SKM-1 treated with dmso at 0.1 percent for 144 hours (cell line): Measurements from ENCODE around the gene VSTM5.

Experiments
- DNase-seq: peaks from one replicate; lab custom pipeline; 2025; ENCODE audit not compliant: unreplicated experiment; lab: John Stamatoyannopoulos, UW

Gene VSTM5

GRCh38 chr11:93843906-93844305 lies 6.5 kb downstream of the VSTM5 start:
- no peak for DNase-seq

GRCh38 chr11:93842461-93842860 lies 8.0 kb downstream of the VSTM5 start:
- no peak for DNase-seq

GRCh38 chr11:93842034-93842433 lies 8.4 kb downstream of the VSTM5 start:
- no peak for DNase-seq

DNA sequence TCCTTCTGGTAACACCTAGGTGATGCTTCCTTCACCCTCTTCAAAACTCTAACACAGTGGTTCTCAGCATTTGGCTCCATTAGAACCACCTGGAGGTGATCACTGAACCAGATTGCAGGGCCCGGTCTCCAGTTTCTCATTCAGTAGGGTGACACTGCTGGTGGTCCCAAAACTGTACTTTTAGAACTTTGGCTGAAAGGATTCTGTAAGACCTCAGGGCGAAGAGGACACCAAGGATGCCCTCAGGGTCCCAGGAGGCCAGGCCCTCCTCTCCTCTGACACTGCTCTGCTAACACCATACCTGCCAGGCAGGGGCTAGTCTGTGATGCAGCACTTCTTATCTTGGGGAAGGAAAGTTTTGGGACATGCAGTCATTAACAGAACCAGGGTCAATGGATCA lies 9.0 kb downstream of the VSTM5 start:
- DNase-seq: no peak

DNA sequence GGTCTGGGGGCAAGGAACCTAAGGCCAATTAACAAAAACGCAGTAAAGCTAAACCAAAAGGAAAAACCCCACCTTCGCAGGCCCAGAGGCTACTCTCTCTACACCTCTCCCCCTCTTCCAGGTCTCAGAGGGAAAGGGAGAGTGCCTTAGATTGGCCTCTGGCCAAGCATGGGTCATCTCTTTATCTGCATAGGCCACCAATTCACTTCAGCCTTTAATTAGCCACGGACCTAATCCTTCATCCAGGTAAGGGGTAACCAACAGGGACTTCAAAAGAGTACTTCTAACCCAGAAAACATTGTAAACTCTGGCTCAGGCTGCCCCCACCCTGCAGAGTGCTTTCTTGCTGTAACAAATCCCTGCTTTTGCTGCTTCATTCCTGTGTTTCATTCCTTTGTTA lies 9.4 kb downstream of the VSTM5 start:
- DNase-seq: no peak

DNA sequence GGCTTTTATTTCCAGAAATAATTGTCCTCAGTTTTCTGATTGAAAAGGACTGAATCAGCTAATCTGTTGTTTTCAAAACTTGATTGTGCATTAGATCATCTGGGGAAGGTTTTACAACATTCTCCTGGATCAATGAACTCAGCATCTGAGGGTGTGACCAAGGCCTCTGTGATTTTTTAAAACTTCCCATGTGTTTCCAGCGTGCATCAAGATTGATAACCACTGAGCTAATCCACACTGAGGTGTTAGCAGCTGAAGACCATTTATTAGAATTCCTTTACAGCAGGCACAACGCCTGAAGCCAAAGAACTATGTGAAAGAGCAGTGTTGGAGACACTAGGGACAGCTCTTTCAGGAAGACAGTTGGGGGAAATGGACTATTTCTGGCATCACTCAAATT lies 10.2 kb downstream of the VSTM5 start:
- no peak for DNase-seq

- no peak for DNase-seq
Measured at GRCh38 chr11:93838967-93839366, 11.5 kb downstream of the VSTM5 start.

DNA sequence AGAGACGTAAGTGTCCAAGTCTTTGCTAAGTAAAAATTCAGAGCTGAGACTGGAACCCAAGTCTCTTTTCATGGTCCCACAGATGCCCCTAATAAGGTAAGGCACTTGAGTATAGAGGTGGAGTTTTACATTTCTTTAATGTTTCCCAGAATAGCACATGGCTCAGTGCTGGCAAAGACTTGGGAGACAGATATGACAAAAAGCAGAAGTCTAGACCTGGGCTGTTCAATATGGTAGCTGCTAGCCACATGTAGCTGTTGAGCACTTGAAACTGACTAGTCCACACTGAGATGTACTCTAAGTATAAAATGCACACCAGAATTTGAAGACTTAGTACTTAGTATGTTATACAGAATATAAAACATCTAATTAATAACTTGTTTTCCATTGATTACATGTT lies 17.6 kb downstream of the VSTM5 start:
- no peak for DNase-seq

DNA sequence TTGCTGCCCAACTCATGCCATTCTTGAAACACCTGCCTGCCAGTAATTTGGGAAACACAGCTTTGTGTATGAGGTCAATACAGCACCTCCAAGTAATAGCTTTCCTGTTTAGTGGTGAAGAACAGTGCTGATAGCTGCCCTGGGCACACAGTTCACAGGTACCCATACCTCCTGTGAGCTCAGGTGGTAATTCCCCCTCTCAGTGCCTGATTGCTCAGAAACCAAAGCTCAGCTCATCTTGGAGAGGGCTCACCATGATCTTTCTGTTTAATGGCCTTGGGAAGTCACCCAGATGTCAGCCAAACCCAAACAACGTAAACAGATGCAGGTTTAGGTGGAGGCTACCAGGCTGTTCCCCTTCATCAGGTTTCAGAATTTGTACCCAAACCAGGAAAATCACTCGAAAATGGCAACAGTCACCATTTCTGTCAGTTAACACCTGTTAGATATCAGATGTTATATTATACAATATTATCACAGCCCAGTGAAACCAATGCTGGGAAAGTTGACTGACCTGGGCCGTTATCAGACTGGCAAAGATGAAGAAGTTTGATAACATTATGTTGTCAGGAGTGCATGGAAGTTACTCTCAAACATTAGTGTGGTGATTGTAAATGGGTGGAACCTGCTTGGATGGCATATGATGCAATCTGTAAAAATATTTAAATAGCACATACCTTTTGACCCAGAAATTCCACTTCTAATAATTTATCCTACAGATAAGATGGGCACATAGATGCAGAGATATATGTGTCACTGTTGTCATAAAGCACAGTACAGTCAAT lies 18.9 kb downstream of the VSTM5 start:
- no peak for DNase-seq

GRCh38 chr11:93829598-93829997 lies 20.8 kb downstream of the VSTM5 start:
- no peak for DNase-seq

- DNase-seq: no peak
Measured at GRCh38 chr11:93827363-93827762, 23.1 kb downstream of the VSTM5 start.

- DNase-seq: no peak
Measured at GRCh38 chr11:93823210-93823609, 27.2 kb downstream of the VSTM5 start.

DNA sequence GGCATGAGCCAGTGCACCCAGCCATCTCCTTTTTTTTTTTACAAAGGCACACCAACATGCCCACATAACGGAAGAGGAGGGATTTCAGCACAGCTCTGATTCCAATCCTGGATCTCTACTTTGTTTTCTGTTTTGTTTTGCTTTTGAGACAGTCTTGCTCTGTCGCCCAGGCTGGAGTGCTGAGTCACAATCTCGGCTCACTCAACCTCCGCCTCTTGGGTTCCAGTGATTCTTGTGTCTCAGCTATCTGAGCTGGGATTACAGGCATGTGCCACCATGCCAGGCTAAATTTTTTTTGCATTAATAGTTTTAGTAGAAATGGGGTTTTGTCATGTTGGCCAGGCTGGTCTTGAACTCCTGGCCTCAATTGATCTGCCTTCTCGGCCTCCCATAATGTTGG lies 28.1 kb downstream of the VSTM5 start:
- no peak for DNase-seq

DNA sequence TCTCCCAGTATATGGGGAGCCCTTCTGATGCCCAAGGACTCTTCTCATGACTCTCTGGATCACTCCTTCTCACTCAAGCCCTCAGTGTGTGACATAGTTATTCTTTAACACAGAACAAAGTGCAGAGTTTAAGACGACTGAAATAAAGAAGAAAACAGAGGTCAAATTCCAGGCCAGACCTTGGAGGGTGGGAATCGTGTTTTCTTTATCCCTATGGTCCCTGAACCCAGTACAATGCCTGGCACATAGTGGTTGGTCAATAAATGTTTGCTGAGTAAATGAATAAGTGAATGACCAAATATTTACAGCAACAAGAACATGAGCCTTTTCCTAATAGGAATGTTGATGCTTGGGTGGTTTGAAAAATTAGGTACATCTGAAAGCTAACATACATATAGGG lies 28.8 kb downstream of the VSTM5 start:
- no peak for DNase-seq

DNA sequence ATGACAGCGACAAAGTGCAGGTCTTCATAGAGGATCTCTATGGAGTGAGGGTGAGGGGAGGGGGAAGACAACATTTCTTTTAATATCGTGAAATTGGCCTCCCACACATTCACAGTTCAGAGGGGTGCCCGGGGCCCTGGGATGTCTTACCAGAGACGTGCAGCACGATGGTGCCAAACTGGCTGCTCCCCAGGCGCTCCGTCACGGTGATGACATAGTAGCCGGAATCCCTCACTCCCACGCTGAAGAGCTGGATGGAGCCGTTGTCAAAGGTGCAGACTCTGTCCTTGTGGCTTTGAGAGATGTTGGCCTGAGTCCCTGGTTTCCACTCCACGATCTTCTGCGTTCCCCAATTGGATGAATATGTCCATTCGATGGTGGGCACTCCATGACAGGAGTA lies 29.6 kb downstream of the VSTM5 start:
- no peak for DNase-seq

DNA sequence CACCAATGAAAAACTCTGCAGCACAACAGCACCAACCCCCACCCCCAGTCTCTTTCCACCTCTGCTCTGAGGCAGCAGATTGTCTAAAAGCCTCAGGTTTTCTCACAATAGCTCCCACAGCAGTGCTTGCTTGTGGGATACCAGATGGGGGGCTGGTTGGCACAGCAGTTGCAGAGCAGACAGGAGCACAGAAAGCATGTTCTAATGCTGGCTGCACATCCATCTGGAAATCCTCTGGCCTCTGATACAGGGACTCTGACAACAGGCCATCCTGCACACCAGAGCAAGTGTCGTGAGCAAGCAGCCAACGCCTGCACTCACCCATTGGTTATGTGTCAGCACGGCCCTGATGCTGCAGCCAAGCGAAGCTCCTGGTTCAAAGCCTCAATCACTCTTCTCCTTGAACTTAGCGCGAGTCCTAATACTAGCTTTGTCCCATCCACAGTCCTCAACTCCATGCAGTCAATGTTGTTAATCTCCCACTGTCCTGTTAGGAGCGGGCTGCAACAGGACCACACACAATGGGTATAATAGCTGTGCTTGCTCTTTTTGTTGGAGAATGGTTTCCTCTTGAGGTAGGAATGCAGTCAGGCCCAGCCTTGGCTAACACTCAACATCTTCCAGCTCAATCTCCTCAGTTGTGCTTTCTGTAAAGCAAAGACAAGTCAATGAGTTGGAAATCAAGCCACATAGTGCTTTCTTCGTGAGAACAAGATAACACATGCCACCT lies 30.3 kb downstream of the VSTM5 start:
- no peak for DNase-seq

DNA sequence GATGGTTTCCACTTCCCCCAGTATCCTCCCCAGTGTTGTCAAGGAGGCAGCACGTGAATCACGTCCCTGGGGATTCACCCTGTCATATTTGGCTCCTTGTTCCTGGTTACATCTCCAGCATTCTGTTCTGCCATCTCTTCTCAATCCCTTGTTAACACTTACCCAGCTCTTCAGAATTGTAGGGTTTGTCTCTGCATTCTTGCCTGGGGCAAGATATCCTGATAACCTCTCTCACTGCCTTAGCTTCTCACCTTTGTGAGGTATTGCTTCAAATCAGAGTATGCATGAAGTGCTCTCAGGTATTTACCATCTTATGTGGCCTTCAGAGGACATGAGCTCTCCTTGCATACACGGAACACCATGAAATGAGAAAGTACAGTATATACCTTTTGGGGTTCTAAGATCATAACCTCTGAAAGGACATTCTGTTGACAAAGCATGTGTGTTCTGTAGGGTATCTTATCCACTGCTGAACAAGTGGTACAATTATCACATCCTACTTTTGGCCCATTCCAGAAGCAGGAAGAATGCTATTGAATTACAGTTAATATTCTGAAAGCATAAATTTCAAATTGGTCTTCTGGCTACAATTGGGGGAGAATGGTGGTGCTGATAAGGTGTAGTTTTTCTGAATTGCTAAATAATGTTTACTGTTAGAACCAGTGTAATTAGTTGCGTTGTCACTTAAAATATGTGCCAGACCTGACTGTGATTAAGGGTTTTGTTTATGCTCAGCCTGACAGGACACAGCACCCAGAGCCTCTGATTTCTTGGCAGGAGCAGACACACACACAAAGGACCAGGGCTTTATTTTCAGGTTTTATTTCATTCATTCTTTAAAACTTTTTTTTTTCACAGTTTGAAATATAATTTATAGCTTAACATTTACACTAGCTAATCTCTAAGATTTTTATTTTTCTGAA lies 32.7 kb downstream of the VSTM5 start:
- no peak for DNase-seq

GRCh38 chr11:93814966-93815633 lies 35.3 kb downstream of the VSTM5 start:
- DNase-seq: no peak

- DNase-seq: no peak
Measured at GRCh38 chr11:93813974-93814373, 36.4 kb downstream of the VSTM5 start.

DNA sequence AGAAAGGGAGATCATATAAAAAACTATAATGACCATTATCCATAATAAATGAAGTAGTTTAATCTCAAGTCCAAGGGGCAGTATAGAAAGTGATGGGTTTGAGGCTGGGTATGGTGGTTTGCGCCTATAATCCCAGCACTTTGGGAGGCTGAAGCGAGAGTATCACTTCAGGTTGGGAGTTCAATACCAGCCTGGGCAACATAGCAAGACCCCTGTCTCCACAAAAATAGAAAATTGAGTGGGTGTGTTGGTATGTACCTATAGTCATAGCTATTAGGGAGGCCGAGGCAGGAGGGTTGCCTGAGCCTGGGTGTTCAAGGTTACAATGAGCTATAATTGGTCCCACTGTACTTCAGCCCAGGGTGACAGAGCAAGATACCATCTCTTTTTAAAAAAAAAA lies 42.4 kb downstream of the VSTM5 start:
- no peak for DNase-seq

DNA sequence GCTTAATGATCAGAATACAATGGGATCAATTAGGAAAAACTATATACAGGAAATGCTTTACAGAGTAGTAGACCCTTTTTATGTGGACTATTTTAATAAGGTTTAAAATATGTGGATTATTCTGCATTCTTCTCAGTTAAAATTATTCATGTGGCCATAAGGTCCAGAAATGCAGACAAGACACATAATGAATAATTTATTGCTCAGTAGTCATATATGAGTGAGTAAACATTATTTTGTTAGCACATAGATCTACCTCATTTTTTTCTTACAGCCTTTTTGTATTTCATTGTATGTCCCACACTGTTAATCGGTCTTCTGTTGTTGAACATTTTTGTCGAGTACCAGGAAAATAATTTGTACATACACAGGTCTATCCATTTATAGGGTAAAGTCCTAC lies 45.5 kb downstream of the VSTM5 start:
- DNase-seq: no peak
